Stimulated activated CD4-positive, alpha-beta T cell treated with anti-CD3 and anti-CD28 coated beads, Interleukin-1b, Interleukin-23, amount 100 ng/mL, for 48 hours (primary cell): ENCODE data around the gene PAWR.
"Not testable (repeated sequence)": the region's sequence is repeated elsewhere in the genome, so short reads cannot be mapped to it uniquely, and the experiment has no call there.

Experiments used
- DNase-seq: peaks from one replicate; pipeline ENCODE4 v3.0.0-alpha.2; 2020

PAWR gene

DNA sequence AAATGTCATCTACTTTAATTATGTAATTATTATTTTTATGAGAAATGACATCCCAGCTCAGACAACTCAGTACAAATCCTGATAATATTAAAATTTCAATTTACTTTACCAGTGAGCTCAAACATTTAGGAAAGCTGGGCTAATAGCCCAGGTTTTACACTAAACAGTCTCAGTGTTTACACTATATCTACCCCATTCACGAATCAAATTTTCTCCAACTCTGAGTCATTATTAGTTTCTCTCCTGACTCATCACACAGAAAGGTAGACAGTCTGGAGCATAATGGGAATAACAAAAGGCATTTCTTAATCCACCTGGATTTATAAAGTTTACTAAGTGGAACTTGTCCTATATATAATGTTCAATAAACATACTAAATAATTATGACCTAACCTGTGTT is 5.7 kb downstream of the PAWR start:
- no peak for DNase-seq

DNA sequence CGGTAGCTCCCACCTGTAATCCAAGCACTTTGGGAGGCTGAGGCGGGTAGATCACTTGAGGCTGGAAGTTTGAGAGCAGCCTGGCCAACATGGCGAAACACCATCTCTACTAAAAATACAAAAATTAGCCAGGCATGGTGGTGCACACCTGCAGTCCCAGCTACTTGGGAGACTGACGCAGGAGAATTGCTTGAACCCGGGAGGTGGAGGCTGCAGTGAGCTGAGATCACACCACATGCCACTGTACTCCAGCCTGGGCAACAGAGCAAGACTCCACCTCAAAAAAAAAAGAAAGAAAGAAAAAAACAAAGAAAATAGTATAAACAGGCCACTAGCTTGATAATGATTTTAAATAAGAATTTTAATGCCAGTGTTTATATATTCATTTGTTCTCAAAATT is 6.4 kb downstream of the PAWR start:
- not testable (repeated sequence) for DNase-seq

DNA sequence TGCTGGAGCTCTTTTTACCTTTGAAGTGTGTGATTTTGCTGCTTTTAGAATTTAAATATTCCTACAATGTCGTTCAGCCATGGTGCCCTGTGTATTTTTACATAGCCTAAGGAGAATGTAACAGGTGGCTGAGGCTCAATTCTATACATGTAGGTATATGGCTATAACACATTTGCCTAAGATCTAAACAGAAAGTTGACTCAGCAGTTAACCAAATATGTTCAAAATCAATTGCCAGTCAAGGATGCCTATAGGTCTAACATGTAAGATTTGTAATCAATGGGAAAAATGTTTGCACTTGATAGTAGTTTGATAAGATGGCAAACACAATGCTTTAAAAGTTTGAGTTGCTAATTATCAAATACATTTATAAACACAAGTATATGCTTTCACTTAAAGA is 8.2 kb downstream of the PAWR start:
- DNase-seq, result no peak

DNA sequence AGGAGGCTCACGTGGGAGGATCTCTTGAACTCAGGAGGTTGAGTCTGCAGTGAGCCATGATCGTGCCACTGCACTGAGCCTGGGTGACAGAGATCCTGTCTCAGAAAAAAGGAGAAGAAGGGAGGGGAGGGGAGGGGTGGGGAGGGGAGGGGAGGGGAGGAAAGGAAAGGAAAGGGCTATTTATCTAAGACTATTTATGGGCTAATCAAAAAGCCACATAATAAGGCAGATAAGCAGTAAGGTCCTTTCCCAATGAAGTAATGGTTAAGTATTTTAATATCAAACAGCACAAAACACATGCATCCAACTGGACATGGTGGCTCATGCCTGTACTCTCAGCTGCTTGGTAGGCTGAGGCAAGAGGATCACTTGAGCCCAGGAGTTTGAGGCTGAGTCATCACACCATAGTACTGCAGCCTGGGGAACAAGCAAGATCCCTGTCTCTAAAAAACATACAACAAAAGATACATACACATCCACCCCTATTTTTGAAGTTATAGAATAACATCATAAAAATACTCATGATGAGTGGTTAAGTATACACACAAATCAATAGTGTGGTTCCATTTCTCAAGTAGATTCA is 9.7 kb downstream of the PAWR start:
- DNase-seq, result no peak

DNA sequence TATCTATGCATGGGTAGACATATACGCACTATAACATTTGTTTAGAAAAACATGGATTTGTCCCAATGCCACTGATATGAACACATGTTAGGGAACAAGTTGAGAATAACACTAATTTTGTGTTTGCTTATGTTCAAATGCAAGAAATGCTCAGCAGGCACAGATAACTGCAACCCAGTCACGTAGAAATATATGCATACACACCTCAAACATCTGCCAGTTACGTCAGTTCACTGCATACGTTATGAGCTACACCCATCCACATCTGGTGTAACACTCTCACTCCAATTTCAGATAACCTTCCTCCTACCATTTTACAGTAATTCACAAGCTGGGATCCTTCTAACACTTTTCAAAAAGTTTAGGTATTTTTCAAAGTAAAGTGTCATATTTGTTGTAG is 10.7 kb downstream of the PAWR start:
- no peak for DNase-seq

DNA sequence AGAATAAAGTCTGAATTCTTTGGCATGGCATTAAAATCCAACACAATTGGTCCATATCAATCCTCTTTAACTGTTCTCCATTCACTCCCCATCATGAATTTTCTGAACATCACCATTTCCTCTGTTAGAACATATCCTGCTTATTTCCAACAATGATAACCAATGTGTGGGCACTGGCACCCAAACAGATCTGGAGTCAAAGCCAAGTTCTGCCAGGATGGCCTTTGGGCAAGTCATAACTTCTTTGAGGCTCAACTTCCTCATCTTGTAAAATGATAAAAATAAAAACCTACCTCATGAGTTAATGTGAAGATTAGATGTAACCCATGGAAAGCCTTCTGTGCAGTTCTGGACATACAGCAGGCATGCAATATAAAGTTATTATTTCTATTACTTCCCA is 12.5 kb downstream of the PAWR start:
- no peak for DNase-seq

DNA sequence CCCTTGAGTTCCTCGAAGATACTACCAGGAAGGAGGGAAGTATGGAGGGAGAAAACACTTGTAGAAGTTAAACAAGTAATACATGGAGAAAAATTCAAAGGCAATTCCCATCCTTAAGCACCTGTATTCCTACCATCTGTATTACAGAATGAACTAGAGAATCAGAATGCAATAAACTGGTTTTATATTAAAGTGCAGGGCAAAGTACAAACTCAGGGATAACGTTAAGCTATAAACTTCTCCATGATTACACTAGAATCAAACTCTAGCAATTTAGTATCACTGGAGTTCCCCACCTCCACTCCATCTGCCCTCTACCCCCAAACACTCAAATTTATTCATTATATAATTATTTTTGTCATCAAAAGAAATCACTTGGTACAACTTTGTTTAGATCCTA is 13.1 kb downstream of the PAWR start:
- DNase-seq, result no peak

DNA sequence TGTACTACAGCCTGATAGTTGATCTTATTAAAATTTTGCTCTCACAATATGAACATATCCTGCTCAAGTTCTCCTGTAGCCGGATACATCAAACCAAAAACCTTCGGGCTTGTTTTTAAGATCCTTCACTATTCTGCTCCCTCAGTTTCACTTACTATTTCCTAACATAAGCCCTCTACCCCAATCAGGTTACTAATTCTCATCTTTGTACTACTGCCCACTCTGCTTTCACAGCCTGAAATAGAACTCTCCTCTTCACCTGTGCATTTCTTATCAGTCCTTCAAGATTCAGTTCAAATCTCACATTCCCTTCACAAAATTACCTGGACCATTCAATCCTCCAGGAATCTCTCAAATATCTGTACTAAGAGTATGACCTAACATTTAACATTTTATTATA is 14.2 kb downstream of the PAWR start:
- no peak for DNase-seq

DNA sequence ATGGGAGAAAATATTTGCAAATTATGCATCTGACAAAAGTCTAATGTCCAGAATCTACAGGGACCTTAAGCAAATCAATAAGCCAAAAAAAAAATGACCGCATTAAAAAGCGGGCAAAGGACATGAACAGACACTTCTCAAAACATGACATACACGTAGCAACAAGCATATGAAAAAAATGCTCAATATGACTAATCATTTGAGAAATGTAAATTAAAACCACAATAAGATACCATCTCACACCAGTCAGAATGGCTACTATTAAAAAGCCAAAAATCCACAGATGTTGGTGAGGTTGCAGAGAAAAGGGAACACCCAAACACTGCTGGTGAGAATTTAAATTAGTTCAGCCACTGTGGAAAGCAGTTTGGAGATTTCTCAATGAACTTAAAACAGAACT is 16.1 kb downstream of the PAWR start:
- DNase-seq, result no peak

DNA sequence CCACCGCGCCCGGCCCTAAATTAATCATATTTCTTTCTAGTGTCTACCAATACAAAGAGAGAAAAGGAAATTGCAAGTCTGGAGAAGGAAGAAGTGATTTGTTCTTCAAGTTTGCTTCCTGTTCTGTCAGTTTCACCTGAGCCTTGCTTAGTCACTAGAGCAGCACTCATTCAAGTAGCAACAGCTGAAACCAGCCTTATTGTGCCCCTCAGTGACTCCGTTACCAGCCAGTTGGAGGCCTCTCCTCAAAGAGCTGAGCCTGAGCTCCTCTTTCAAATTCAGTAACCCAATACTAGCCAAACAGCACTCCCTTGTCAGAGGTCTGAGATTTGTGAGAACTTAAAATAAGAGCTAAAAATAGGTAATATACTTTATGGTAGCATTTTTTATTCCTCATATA is 17.4 kb downstream of the PAWR start:
- no peak for DNase-seq

DNA sequence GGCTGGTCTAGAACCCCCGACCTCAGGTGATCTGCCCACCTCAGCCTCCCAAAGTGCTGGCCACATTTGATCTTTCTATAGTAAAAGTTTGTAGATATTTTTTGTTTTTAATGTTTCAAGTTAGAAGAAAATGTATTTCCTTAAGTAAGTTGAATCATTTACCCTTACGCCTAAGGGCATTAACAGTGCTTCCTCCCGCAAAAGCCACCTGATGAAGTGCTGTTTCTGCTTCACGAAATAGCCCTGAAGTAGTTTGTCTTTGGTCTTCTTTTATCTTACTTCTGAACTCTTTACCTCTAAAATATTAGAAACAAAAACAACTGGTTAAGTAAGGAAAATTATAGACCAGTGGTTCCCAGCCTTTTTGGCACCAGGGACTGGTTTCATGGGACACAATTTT is 22.7 kb downstream of the PAWR start:
- DNase-seq, result no peak

DNA sequence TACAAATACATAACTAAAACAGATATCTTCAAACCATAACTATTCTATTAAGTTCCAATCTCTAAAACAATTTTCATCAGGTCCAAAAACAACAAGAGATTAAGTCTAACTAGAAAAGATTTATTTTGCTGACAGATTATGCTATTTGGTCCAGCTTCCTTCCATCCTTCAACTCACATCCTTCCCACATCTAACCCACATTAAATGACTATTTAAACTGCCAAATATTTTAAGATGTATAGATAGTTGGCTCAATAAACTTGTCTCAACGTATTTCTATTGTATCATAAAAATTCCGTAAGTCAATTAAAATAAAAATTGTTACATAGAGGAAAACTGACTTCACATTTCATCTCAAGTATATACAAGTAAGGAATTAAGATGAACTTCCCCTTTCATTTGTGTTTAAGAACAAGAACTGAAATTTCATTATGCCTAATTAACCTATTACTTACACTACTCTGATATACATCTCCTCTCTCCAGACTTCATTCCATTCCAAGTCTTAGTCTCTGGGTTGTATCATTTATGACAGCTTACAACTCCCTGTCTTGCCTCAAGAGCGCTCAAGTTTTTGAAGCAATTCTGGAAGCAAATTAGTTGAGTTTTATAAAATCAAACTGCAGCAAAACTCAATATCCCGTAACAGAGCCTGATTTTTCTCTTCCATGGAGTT is 25.4 kb downstream of the PAWR start:
- DNase-seq, result no peak

DNA sequence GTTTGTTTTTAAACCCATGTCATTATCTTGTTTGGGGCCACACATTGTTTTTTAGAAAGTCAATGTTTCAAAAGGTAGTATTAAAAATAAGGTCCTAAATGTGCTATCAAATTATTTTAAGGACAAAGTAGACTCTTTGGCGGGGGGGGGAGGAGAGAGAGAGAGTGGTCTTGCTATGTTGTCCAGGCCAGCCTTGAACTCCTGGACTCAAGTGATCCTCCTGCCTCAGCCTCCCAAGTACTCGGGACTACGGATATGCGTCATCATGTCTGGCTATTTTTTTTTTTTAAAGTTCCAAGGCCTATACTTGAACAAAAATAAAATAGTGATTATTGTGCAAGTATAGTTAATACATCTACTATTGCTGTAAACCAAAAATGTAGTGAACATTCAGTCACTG is 26.2 kb downstream of the PAWR start:
- DNase-seq, result no peak

DNA sequence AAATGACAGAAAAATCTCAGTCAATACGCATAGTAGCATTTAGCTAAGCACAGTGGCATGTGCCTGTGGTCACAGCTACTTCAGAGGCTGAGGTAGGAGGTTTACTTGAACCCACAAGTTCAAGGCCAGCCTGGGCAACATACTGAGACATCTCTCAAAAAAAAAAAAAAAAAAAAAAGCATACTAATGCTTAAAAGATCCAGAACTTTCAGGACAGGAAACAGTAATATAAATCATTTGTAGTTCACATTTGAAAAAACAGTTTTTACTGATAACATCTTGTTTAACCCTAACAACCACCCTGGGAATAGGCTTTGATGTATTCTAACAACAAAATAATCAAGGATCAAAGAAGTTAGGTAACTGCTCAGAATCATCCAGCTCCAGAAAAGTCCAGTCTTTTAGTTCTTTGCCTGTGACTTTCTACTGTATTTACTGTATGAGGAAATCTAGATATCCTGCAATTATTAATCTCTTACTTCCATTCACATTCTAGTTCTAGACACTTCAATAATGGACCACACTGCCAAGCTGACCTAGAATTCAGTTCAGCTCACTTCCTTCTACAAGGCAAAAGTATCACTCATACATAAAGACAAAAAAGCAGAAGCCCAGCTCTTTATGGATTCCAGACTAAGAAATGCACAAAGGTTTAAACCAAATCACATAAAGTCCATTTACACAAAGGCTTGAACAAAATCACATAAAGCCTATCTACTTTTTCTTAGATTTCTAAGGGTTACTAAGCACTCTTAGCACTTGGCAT is 28.5 kb downstream of the PAWR start:
- no peak for DNase-seq

DNA sequence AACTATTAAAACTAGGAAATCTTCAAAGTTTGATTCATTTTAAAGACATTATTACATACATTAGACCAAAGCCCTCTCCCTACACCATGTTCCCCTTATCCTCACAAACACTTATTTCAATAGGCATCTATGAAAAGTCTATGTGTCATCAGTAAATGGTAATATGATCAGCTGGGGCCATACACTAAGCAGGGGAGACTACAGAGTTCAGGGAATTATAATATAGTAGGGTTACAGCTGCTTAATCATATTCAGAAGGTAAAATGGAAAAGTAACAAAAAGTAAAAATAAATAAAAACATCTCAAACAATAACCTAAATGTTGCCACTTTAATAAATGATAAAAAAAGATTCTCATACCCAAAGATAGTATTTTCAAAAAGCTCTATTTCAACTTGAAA is 29.1 kb downstream of the PAWR start:
- DNase-seq, result no peak

DNA sequence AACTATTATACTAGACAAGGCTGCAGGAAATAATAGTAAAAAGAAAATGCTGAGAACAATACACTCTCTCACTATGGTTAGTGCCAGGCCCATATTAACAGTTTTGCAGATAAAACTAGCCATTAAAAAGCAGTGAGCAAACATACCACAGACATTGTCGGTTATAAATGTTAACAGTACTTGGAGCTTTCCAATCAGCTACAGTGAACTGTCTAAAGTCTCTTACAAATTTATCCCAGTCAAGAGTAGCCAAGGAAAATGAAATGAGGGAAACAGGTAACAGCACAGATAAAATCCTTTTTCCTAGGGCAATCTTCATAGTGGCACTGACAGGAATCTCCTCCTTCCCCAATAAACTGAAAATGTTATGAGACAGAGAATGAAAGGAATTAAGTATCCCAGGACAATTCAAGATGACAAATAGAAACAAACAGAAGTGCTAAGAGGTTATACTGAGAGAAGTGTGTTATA is 30.8 kb downstream of the PAWR start:
- no peak for DNase-seq

DNA sequence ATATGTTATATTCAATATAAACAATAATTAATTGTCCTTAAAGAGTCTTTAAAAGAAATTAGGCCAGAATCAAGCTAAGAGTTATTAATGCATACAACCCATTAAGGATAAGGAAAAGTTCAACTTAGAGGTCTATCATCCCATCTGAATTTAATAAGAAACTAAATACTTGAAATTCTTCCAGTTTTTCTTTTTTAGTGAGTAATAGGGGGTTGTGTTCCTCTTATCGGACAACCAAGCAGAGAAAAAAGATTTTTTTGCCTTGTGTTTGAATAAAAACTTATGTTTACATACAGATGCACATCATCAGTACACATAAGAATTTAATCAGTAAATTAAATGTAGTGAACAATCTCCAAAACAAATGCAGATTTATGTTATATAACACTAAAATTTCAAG is 32.5 kb downstream of the PAWR start:
- DNase-seq, result no peak

DNA sequence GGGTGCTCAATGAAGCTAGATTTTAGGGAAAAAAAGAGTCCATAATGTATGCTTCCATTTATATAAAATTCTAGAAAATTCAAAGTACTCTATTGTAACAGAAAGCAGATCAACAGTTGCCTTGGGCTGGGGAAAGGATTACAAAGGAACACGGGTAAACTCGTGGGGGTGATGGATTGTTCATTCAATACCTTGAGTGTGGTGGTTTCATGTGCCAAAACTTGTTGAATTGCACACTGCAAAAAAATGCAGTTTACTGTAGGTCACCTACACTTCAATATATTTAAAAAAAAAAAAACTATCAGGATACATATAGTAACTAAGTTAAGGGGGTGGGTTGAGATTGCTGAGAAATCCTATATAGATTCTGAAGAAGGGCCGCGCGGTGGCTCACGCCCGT is 33.6 kb downstream of the PAWR start:
- no peak for DNase-seq

DNA sequence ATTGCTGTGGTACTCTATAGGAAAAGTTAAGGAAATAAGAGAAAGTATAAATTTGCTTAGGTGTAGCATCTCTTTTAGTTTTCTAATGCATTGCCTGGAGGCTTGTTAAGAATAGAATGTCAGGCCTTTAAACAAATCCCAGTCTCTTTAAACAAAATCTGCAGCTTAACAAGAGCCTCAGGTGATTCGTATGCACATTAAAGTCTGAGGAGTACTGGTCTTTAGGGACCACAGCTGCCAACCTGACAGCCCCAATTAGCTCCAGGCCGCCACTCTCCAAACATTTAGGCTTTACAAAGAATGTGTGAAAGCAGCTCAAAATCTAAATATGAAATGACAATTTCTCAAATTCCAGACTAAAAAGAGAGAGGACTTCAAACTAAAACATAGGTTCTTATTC is 35.7 kb downstream of the PAWR start:
- no peak for DNase-seq

DNA sequence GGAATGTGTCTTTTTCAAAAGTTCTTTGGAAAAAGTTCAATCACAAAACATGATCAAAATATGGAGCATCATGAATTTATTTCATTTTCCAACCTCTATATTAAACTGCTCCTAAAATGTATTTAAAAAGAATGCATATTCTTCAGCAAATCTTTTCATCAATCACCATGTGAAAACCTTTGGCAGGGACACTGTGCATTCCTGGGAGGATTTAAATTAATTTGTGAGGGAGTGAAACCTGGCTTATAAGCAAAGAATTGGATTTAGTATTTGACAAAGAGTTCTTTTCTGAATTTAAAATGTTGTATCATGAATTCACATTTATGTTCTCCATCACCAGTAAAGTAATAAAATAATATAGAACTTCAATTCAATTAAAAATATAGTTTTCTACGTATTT is 38.2 kb downstream of the PAWR start:
- DNase-seq, result no peak

DNA sequence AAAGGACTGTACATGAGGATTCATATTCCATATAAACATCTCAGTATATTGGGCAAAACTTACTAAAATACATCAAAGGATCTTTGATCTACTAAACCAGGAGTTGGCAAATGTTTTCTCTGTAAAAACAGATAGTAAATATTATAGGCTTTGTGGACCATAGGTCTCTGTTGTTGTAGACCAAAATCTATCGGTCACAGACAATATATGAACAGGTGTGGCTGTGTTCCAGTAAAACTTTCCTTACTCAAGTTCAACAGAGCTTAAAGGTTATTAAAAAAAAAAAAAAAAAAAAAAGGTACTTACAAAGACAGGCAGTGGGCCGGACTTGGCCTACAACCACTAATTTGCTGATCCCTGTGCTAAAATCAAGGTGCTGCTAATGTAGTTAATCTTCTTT is 40.3 kb downstream of the PAWR start:
- no peak for DNase-seq

DNA sequence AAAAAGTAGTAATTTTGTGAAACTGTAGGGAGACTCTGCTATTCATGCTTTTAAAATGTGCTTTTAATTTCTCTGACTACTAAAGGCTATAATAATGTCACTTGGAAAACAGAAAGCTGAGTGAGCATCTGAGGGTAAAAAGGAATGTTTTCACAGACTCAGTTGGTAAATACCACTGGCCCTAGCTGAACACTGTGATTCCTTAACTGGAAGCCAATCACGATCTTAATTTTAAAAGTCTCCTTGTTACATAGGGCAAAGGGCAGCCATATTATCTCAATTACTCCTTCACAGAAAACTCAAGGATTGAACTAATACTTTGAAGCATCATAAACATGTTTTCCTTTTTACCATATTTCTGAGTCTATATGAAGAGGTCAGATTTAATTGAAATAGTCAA is 41.9 kb downstream of the PAWR start:
- no peak for DNase-seq

DNA sequence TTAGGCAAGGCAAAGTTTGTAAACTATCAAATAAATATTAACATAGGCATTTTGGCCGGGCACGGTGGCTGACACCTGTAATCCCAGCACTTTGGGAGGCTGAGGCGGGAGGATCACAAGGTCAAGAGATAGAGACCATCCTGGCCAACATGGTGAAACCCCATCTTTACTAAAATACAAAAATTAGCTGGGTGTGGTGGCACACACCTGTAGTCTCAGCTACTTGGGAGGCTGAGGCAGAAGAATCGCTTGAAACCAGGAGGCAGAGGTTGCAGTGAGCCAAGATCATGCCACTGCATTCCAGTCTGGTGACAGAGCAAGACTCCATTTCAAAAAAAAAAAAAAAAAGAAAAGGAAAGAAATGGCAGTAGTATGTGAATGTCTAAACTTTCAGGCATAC is 43.9 kb downstream of the PAWR start:
- DNase-seq, result not testable (repeated sequence)

DNA sequence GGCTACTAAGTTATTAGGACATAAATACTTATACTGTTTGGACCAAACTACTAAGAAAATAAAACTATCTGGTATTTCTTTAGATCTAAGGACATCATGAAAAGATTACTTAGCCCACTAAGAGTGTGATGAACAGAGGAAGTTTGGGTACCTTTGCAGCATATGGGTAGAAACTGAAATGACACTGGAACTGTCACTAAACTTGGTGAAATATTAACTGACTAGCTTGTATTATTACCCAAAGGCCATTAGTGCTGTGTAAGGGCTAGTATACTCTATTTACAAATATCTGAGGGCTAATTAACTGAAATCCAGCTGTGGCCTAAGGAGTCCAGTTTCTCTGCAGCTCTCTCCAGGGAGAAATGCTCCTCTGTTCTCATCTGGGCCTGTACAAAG is 45.5 kb downstream of the PAWR start:
- no peak for DNase-seq
